K562 (cell line): ENCODE data around the gene PPT2. TPM values are rescaled to one million over a fixed set of nuclear protein-coding genes. Genes with fewer than 3 reads are reported as not detected.

Experiments
- DMBX1 ChIP-seq: fragments of 250-450 bp; sonication (Bioruptor Pico); IDR thresholded peaks from 2 replicates; pipeline ENCODE4 v1.8.0; 2022; ENCODE audit warnings: inconsistent platforms, mild to moderate bottlenecking, moderate library complexity, borderline replicate concordance
- DPF2 ChIP-seq: fragments of 450-650 bp; IDR thresholded peaks from 2 replicates; pipeline ENCODE4 v1.6.1; 2016
- EHMT2 ChIP-seq: fragments of 450-650 bp; IDR thresholded peaks from 2 replicates; pipeline ENCODE4 v1.6.1; 2018; ENCODE audit warnings: antibody characterized with exemption
- ETV6 ChIP-seq, 3 experiments: fragments of 150-350 bp in 1 of 3; sonication (generic) in 1 of 3; formaldehyde crosslinking in 1 of 3; IDR thresholded peaks; 2 replicates each; pipeline versions ENCODE4 v1.6.1 to v1.8.0; 2014 to 2022; ENCODE audit warnings: borderline replicate concordance in 2 of 3, low read depth in 2 of 3, antibody characterized with exemption in 1 of 3, low read length in 1 of 3, mild to moderate bottlenecking in 1 of 3, missing genetic modification reagents in 1 of 3
- FOSL1 ChIP-seq: fragments of 200-800 bp; sonication (Bioruptor generic); conservative IDR thresholded peaks from 2 replicates; pipeline ENCODE4 v1.6.1; 2016; ENCODE audit warnings: missing genetic modification characterization, missing compliant biosample characterization
- KDM5B ChIP-seq: fragments of 200-600 bp; sonication (generic); IDR thresholded peaks from 2 replicates; pipeline ENCODE4 v1.6.1; 2012; ENCODE audit warnings: low read depth, mild to moderate bottlenecking, moderate library complexity, low read length, control low read depth, inconsistent platforms; ENCODE audit not compliant: insufficient replicate concordance
- KLF16 ChIP-seq: IDR thresholded peaks from 2 replicates; pipeline ENCODE4 v1.6.1; 2016; ENCODE audit warnings: antibody characterized with exemption
- MAX ChIP-seq: sonication (generic); formaldehyde crosslinking; IDR thresholded peaks from 2 replicates; pipeline ENCODE4 v1.9.0; 2022; ENCODE audit warnings: mild to moderate bottlenecking, missing genetic modification reagents
- PREB ChIP-seq: sonication (generic); formaldehyde crosslinking; IDR thresholded peaks from 2 replicates; pipeline ENCODE4 v1.8.1; 2023; ENCODE audit warnings: mild to moderate bottlenecking, missing genetic modification reagents
- RAD21 ChIP-seq, 2 experiments: fragments of 250-450 bp in 1 of 2; fragments of 450-650 bp in 1 of 2; sonication (Bioruptor Pico) in 1 of 2; formaldehyde crosslinking in 1 of 2; IDR thresholded peaks in 1 of 2; conservative IDR thresholded peaks in 1 of 2; 2 replicates each; pipeline versions ENCODE4 v1.4.0 to v1.8.0; 2020 to 2022; ENCODE audit warnings: mild to moderate bottlenecking in 2 of 2, moderate library complexity in 1 of 2
- SIN3B ChIP-seq: fragments of 450-650 bp; IDR thresholded peaks from 2 replicates; pipeline ENCODE4 v1.6.1; 2017; ENCODE audit warnings: low read depth, mild to moderate bottlenecking, moderate library complexity
- SIX5 ChIP-seq, 2 experiments: IDR thresholded peaks; 2 replicates each; pipeline ENCODE4 v1.6.1; 2011; ENCODE audit warnings: low read length in 2 of 2, borderline replicate concordance in 1 of 2, low read depth in 1 of 2, mild to moderate bottlenecking in 1 of 2, moderate library complexity in 1 of 2; ENCODE audit not compliant: insufficient read depth in 1 of 2
- SMAD4 ChIP-seq: fragments of 250-450 bp; sonication (Bioruptor Pico); conservative IDR thresholded peaks from 2 replicates; pipeline ENCODE4 v1.8.0; 2021; ENCODE audit warnings: inconsistent platforms, mild to moderate bottlenecking, moderate library complexity
- STAG1 ChIP-seq: sonication (generic); formaldehyde crosslinking; IDR thresholded peaks from 2 replicates; pipeline ENCODE4 v1.5.0; 2020; ENCODE audit warnings: missing genetic modification reagents, borderline replicate concordance
- YY1 ChIP-seq, 3 experiments: IDR thresholded peaks; 2 replicates each; pipeline ENCODE4 v1.6.1; 2011; ENCODE audit warnings: low read length in 2 of 3, mild to moderate bottlenecking in 2 of 3, moderate library complexity in 2 of 3, borderline replicate concordance in 1 of 3, control low read depth in 1 of 3, low read depth in 1 of 3; ENCODE audit not compliant: insufficient read depth in 3 of 3, insufficient replicate concordance in 2 of 3, control insufficient read depth in 1 of 3, insufficient read length in 1 of 3; ENCODE audit errors: extremely low read depth in 1 of 3
- ZNF197 ChIP-seq: fragments of 200-800 bp; sonication (Bioruptor generic); IDR thresholded peaks from 2 replicates; pipeline ENCODE4 v1.6.1; 2016; ENCODE audit warnings: low read depth, missing genetic modification characterization, missing compliant biosample characterization
- ZNF766 ChIP-seq: fragments of 200-800 bp; sonication (Bioruptor generic); conservative IDR thresholded peaks from 2 replicates; pipeline ENCODE4 v1.6.1; 2016; ENCODE audit warnings: missing genetic modification characterization, missing compliant biosample characterization
- polyA plus RNA-seq, 8 experiments: library from polyadenylated mRNA; depleted of rRNA in 4 of 8; stranded (reverse) in 5 of 8; unstranded in 3 of 8; fragments of >200 nt; fragmentation: Nextera tagmentation in 2 of 8; fragmentation: Illumina TruSeq in 1 of 8; extraction: Ambion mirVana in 2 of 8; extraction: Trizol in 1 of 8; gene quantifications; 2 replicates each; pipeline versions ENCODE4 v1.2.1 to v1.2.3, GENCODE V29; 2011 to 2014; ENCODE audit warnings: inconsistent platforms in 1 of 8, missing spikeins in 1 of 8
- total RNA-seq, 7 experiments: library from RNA; depleted of rRNA in 6 of 7; stranded (reverse); fragments of >200 nt in 6 of 7; fragmentation: Illumina TruSeq in 2 of 7; extraction: Trizol in 2 of 7; gene quantifications; 2 replicates each; pipeline versions ENCODE4 v1.2.1 to v1.2.3, GENCODE V29; 2011 to 2021; ENCODE audit warnings: low replicate concordance in 1 of 7
- TF ChIP-seq, protein P1 (sequence below): fragments of 450-650 bp; formaldehyde crosslinking; IDR thresholded peaks from 2 replicates; pipeline ENCODE4 v1.4.0; 2020; ENCODE audit warnings: mild to moderate bottlenecking, moderate library complexity
- TF ChIP-seq, protein P2 (sequence below): sonication (generic); formaldehyde crosslinking; IDR thresholded peaks from 2 replicates; pipeline ENCODE4 v1.9.0; 2022; ENCODE audit warnings: mild to moderate bottlenecking, missing genetic modification reagents

PPT2 gene
- total and polyA plus RNA-seq, 9 of the 15 experiments (the other 6 are each of a cell fraction or from before 2014, with no cell fraction given) = 27.4 to 98.8 (median 69.9) TPM

DNA sequence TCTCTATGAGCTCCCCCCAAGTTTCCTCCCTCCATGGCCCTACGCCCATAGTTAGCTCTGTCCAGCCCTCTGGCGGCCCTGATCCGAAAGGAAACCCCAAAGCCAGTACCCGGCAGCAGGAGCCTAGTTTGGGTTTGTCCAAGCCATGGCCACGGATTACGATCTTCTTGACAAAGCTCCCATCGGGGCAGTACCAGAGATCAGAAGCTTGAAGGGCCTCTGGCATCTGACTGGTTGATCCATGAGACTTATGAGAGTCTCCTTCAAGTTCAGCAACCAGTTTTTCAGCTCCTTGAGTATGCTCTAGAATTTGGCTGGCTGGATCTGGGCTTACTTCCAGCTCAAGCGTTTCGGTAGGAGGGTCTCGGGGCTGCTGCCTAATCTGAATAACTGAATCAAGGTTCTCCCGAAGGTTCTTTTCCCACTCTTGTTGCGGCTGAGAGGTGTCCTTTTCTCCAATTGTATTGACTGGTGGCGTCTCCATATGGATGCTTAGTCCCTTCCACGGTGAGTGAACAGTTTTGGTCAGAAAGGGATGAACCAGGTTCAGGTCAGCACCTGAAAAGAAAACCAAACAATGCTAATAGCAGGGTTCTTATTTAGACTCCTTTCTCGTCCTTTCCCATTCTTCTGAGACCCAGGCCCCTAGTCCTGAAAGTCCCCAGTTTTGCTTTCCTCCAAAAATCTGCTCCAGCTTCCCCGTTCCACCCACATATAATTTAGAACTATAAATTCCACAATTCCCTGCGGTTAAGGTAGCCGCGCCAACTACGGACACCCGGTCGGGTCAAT is 24.4 kb upstream of the PPT2 start (continued):
- TF ChIP-seq, protein P1, sequence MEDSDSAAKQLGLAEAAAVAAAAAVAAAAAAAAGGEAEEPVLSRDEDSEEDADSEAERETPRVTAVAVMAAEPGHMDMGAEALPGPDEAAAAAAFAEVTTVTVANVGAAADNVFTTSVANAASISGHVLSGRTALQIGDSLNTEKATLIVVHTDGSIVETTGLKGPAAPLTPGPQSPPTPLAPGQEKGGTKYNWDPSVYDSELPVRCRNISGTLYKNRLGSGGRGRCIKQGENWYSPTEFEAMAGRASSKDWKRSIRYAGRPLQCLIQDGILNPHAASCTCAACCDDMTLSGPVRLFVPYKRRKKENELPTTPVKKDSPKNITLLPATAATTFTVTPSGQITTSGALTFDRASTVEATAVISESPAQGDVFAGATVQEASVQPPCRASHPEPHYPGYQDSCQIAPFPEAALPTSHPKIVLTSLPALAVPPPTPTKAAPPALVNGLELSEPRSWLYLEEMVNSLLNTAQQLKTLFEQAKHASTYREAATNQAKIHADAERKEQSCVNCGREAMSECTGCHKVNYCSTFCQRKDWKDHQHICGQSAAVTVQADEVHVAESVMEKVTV (CRISPR knock-in tag) = 0 out of 2 replicates have a peak, but pooled peaks have one; percentile 23
- TF ChIP-seq, protein P2, sequence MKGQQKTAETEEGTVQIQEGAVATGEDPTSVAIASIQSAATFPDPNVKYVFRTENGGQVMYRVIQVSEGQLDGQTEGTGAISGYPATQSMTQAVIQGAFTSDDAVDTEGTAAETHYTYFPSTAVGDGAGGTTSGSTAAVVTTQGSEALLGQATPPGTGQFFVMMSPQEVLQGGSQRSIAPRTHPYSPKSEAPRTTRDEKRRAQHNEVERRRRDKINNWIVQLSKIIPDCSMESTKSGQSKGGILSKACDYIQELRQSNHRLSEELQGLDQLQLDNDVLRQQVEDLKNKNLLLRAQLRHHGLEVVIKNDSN = peak; percentile 6; the same call in 1 of the 2 replicates
- peak; percentile 12; the same call in 1 of the 2 replicates for TF ChIP-seq SMAD4
- peak; percentile 73; the same call in 1 of the 2 replicates for TF ChIP-seq EHMT2
- 0 out of 2 replicates have a peak, but pooled peaks have one; percentile 19 for TF ChIP-seq ZNF766 (CRISPR knock-in tag)
- TF ChIP-seq ETV6 (IDR thresholded peaks at IDR 0.05; ENCODE audit: borderline replicate concordance in 1 of 2, low read depth in 2 of 2, low read length in 1 of 2) = 0 out of 4 replicates have a peak, but pooled peaks of 1 of the 2 experiments have one; percentile 38
- no peak for TF ChIP-seq ETV6 (CRISPR knock-in tag; IDR thresholded peaks at IDR 0.05; ENCODE audit: borderline replicate concordance)
- TF ChIP-seq SIN3B = 0 out of 2 replicates have a peak, but pooled peaks have one; percentile 23
- peak in 1 of 2 experiments; percentile 26; a peak in 3 of 4 replicates for TF ChIP-seq RAD21 (CRISPR knock-in tag; conservative IDR thresholded peaks at IDR 0.05 in 1 of 2, IDR thresholded peaks at IDR 0.05 in 1 of 2)
- no peak for TF ChIP-seq STAG1 (CRISPR knock-in tag)
- peak in 1 of 2 experiments; percentile 52; a peak in 1 of 4 replicates for TF ChIP-seq SIX5 (IDR thresholded peaks at IDR 0.05; ENCODE audit: borderline replicate concordance in 1 of 2, insufficient read depth in 1 of 2, low read depth in 1 of 2, low read length in 2 of 2)
- peak in 1 of 3 experiments; percentile 33 for TF ChIP-seq YY1 (IDR thresholded peaks at IDR 0.05; ENCODE audit: borderline replicate concordance in 1 of 3, control insufficient read depth in 1 of 3, extremely low read depth in 1 of 3, insufficient read depth in 3 of 3, insufficient read length in 1 of 3, insufficient replicate concordance in 2 of 3, low read depth in 1 of 3, low read length in 2 of 3)
- peak; percentile 73; the same call in 1 of the 2 replicates for TF ChIP-seq ZNF197 (CRISPR knock-in tag)
- TF ChIP-seq PREB (CRISPR knock-in tag) = peak; percentile 75; the same call in 1 of the 2 replicates
- no peak for TF ChIP-seq FOSL1 (tag)
- TF ChIP-seq MAX = 0 out of 2 replicates have a peak, but pooled peaks have one; percentile 34
- 0 out of 2 replicates have a peak, but pooled peaks have one; percentile 13 for TF ChIP-seq DPF2
- no peak for TF ChIP-seq DMBX1 (CRISPR knock-in tag)
- TF ChIP-seq KDM5B = peak; percentile 5
- TF ChIP-seq KLF16 = peak; percentile 55; the same call in 1 of the 2 replicates
